LHCN-M2 (cell line): ENCODE results near the gene SOX15. TPM values are rescaled to one million over a fixed set of nuclear protein-coding genes. Genes with fewer than 3 reads are reported as not detected.
"Not testable (repeated sequence)": the region's sequence is repeated elsewhere in the genome, so short reads cannot be mapped to it uniquely, and the experiment has no call there.

Experiments
- DNase-seq: peaks from one replicate; pipeline ENCODE4 v3.0.0-alpha.2; 2012; ENCODE audit warnings: low read depth
- total RNA-seq: library from RNA; depleted of rRNA; stranded (reverse); fragments of >200 nt; gene quantifications from 2 replicates; pipeline ENCODE4 v1.2.3, GENCODE V29; 2014

SOX15 gene
- total RNA-seq, 1 experiment from 2014 or later, result 2.0 TPM

GRCh38 chr17:7610641-7611040 is 20.7 kb upstream of the SOX15 start:
- DNase-seq, result no peak

DNA sequence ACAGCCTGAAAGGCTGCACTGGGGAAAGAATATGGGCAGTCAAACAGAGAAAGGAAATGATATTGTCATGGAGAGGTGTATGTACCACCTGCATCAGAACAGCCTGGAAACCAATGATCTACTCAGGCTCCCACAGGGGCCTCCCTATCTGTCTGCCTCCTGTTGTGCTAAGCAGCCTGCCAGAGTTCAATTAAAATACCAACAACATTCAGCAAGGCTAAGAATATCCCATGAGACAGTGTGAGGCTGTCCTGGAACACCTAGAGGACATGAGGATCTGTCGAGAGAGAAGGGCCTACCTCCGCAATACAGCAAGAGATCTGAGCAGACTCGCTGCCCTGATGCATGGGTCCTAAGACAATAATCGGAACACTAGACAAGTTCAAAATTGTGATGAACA is 16.4 kb upstream of the SOX15 start:
- no peak for DNase-seq

- DNase-seq, result not testable (repeated sequence)
Observed at GRCh38 chr17:7597561-7597960, 7.7 kb upstream of the SOX15 start.

DNA sequence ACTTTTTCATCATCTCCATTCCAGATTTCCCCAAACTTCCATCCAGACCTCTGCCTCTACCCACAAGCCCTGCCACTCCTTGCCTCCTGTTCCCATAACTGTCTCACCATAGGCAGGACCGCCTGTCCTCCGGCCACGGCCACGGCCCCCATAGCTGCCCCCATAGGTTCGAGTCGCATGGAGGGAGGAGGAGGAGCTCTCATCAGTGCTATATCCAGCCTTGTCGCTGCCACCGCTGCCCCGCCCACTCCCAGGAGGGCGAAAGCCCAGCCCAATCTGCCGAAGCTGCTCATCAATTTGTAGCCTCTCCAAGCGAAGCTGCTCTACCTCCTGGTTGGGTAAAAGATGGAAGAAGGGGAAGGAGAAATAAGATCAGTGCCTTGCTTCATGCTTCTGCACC is 3.4 kb upstream of the SOX15 start:
- no peak for DNase-seq

GRCh38 chr17:7592422-7593021 is 2.6 kb upstream of the SOX15 start:
- no peak for DNase-seq

GRCh38 chr17:7591596-7591995 is 1.7 kb upstream of the SOX15 start:
- DNase-seq, result no peak

DNA sequence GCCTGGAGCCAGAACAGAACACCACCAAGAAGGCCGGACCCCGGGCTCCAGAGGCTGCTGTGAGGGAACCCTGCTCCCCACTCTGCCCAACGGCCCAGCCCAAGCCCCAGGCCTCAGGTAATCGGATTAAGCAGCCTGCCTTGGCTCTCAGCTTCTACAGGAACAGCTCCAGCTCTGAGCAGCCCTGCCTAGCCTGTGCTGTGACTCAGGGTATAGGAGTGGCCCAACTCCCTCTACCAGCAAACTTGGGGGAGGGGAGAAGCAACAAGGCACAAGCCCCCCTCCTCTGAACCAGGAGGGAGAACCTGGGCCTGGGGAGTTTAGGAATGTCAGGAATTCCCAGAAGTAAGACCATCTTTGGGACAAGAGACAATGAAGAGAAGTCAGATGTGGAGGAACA is 849 bp upstream of the SOX15 start:
- peak; percentile 67 for DNase-seq

GRCh38 chr17:7589204-7589868 is 558 bp downstream of the SOX15 start:
- DNase-seq, result peak; percentile 82

DNA sequence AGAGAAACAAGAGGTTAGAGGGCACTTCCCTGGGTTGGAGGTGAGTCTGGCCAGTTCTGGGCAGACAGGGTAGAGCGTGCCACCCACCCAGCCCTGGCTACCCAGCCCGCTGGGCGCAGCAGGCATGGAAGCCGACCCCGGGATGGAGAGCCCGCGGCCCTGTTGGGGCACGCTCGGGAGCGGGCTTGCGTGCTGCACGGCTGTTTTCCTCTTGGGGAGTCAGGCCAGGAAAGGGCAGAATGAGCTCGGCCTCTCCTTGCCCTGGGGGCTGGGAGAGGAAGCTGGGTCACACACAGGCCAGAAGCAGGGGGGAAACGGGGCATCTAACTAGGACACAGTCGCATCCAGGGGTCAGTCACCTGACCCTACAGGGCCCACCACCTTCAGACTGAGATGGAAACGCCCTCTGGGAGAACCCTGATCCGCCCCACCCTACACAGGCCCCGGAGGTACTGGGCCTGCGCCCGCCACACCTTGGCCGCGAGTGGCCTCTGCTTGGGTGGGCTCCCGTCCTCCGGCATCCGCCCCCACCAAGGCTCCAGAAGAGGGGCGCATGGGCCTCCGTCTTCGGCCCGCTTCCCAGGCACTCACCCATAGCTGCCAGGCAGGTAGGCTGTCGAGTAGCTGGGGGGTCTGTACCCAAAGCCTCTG is 1.2 kb downstream of the SOX15 start:
- DNase-seq, result no peak

DNA sequence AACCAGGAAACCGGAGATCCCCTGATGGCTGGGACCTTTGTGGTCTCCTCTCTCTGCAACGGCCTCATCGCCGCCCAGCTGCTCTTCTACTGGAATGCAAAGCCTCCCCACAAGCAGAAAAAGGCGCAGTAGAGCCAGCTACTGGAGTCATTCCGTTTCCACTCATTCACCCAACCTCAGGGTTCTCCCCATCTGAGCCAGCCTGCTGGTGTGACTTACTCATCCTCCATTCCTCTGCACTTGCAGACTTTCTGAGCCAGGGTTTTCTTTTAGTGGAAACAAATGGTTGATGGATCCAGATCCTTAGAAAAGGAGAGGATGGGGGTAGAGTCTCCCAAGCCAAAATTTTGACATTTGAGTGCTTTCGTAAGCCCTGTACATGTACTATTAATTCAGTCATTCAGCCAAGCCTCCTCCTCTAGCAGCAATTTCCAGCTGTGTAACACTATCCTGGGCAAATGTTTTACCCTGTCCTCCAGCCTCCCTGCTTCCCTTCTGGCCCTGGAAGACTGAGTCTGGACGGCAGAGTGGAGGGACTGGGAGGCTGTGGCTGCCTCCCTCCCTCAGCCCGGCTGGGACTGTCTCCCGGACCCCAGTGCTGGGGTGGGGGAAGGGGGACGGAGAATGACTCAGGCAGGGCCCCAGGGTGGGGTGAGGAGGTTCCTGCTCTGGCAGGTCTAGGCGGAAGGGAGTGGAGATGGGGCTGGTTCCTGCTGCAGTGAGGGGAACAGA is 2.3 kb downstream of the SOX15 start:
- DNase-seq, result peak; percentile 98

DNA sequence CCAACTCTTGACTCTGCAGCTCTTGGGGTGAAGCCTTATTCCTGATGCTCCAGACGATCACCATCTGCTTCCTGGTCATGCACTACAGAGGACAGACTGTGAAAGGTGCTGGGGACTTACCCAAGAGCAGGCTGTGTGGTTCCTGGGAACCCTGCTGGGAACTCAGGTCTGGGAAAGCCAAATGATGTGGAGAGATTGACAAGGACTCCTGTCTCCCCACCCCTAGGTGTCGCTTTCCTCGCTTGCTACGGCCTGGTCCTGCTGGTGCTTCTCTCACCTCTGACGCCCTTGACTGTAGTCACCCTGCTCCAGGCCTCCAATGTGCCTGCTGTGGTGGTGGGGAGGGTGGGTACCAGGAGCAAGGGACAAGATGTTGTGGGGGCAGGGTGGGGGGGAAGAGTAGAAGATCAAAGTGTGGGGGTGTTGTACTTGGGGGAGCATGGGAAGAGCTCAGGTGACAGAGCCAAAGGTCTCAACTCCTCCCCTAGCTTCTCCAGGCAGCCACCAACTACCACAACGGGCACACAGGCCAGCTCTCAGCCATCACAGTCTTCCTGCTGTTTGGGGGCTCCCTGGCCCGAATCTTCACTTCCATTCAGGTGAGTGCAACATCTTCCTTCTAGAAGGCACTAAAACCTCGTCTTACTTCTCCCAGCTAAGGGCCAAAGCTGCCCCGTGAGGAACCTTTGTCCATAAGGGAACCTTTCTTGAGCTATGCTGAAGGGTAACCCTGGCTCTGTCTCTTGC is 3.0 kb downstream of the SOX15 start:
- peak; percentile 72 for DNase-seq

DNA sequence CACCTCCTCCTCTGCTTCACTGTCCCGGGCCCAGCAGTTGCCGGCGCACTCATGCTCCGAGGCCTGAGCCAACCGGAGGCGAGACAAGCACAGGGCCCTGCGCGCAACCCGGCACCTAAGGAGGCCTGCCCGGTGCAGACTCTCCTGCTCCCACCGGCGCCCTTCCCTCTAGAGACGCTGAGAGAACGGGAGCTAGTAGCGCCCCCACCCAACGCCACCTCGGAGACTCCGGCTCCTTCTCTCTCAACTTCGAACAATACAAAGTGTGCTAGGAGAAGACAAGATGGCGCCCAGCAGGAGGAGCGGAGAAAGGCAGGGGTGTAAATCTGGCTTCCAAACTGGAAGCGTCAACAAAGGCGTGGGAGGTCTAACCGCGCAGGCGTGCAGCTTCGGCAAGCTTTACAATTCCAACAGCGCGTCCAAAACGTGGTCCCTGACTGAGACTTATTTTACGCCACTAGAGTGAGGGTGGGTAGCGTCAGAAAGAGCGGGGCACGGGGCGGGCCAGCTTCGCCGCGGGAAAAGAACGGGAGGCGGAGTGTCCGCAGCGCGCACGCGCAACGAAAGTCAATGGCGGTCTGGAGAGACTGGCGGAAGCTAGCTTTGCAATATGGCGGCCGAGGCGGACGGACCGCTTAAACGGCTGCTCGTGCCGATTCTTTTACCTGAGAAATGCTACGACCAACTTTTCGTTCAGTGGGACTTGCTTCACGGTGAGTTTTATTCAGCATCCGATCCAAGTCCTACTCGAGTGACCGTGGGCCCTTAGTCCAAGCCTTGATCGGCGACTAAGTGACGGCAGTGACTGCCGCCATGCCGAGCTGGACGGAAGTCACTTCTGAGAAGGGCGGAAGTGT is 6.4 kb downstream of the SOX15 start, which contains the start of gene MPDU1:
TSS of gene MPDU1 (plus strand) at position 600 of the 857 bp plus-strand sequence. CDS start at position 611, 11 bp downstream.
- DNase-seq, result peak; percentile 98

- no peak for DNase-seq
Observed at GRCh38 chr17:7582396-7583252, 7.3 kb downstream of the SOX15 start.

- DNase-seq, result no peak
Observed at GRCh38 chr17:7580604-7581575, 9.0 kb downstream of the SOX15 start.

- DNase-seq, result no peak
Observed at GRCh38 chr17:7579834-7580603, 9.9 kb downstream of the SOX15 start.

GRCh38 chr17:7579001-7579833 is 10.7 kb downstream of the SOX15 start, which contains the start of gene CD68:
Gene CD68, plus strand, starts transcription at chr17:7579638. Its CDS starts 40 bp downstream, at chr17:7579678.
- peak; percentile 96 for DNase-seq
